Measurements from ENCODE around the gene SIK1. TPM values are rescaled to one million over a fixed set of nuclear protein-coding genes. Genes with fewer than 3 reads are reported as not detected.
"Not testable (repeated sequence)": the region's sequence is repeated elsewhere in the genome, so short reads cannot be mapped to it uniquely, and the experiment has no call there.

The SIK1 gene
- total and polyA plus RNA-seq, 8 donors = 3.3 to 187 (median 11.3) TPM

GRCh38 chr21:43456616-43457314, 29.8 kb upstream of the SIK1 start:
- no CpG with 5 or more reads among the region's 33 CpGs for WGBS, 2 donors
- H3K4me3 ChIP-seq; H3K27ac ChIP-seq; H3K9me3 ChIP-seq; FAIRE-seq; H3K36me3 ChIP-seq; H3K27me3 ChIP-seq; intact Hi-C loops (cut with DNase I); H3K4me1 ChIP-seq; DNase-seq: not testable (repeated sequence)
- peak in 3 of 4 donors; percentile 24 to 54 (median 39) for ATAC-seq

GRCh38 chr21:43455717-43456116, 28.8 kb upstream of the SIK1 start:
- H3K9me3 ChIP-seq; DNase-seq; H3K36me3 ChIP-seq; ATAC-seq; H3K27ac ChIP-seq; H3K4me3 ChIP-seq; H3K27me3 ChIP-seq; FAIRE-seq; intact Hi-C loops (cut with DNase I); H3K4me1 ChIP-seq: not testable (repeated sequence)
- WGBS, 2 donors = no CpG with 5 or more reads among the region's 12 CpGs

DNA sequence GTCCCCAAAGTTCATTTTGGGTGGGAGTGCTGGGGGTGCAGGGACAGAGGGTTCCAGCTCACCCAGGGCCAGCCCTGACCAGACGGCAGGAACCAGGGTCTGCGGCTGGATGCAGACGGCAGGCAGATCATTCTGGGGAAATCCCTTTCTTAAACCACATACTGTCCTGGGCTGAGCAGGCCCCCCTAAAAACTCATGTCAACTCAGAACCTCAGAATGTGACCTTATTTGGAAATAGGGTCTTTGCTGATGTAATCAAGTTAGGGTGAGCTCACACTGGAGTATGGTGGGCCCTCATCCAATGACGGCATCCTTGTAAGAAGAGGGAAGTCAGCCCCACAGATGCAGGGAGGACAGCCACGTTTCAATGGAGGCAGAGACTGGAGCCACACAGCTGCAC, 27.2 kb upstream of the SIK1 start:
- intact Hi-C loops (cut with DNase I); ATAC-seq; H3K36me3 ChIP-seq; H3K4me3 ChIP-seq; H3K9me3 ChIP-seq; H3K27me3 ChIP-seq; DNase-seq; H3K4me1 ChIP-seq; FAIRE-seq; H3K27ac ChIP-seq: not testable (repeated sequence)
- WGBS, 2 donors = no CpG with 5 or more reads among the region's 5 CpGs

GRCh38 chr21:43451850-43452249, 24.9 kb upstream of the SIK1 start:
- intact Hi-C loops (cut with DNase I); ATAC-seq; H3K9me3 ChIP-seq; H3K4me1 ChIP-seq; H3K27me3 ChIP-seq; DNase-seq; H3K4me3 ChIP-seq; H3K36me3 ChIP-seq; FAIRE-seq; H3K27ac ChIP-seq: not testable (repeated sequence)
- WGBS, 2 donors = 89% methylated on average over 2 of the region's 17 CpGs; no CpG with 5 or more reads in 1 of the 2 donors

GRCh38 chr21:43450287-43450686, 23.4 kb upstream of the SIK1 start:
- H3K27ac ChIP-seq; H3K27me3 ChIP-seq; DNase-seq; H3K4me1 ChIP-seq; H3K4me3 ChIP-seq; intact Hi-C loops (cut with DNase I); FAIRE-seq; H3K9me3 ChIP-seq; H3K36me3 ChIP-seq: not testable (repeated sequence)
- ATAC-seq = peak in 3 of 4 donors; percentile 17 to 30 (median 17)
- no CpG with 5 or more reads among the region's 16 CpGs for WGBS, 2 donors

DNA sequence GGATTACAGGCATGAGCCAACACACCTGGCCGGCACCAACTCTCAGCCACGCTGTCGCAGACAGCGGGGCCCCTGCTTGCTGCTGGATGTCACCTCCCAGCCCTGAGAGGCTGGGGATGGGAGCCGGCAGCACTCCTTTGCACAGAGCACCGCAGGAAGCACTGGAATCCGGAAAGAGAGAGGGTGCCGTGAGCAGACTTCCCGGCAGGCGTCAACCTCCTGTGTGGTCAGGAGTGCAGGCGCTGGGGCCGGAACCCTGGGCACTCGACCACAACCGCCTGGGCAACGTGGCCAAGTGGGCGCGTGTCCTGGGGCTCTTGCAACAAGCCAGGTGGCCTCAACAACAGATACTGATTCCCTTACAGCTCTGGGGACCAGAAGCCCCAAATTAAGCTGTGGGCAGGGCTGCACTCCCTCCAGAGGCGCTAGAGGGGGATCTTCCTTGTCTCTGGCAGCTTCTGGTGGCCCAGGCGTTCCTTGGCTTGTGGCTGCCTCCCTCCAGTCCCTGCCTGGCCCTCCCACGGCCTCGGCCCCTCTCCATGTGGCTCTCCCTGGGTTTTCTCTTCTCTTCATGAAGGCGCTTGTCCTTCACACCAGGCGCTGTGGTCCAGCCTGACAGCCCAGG, 20.5 kb upstream of the SIK1 start:
- not testable (repeated sequence) for ATAC-seq

DNA sequence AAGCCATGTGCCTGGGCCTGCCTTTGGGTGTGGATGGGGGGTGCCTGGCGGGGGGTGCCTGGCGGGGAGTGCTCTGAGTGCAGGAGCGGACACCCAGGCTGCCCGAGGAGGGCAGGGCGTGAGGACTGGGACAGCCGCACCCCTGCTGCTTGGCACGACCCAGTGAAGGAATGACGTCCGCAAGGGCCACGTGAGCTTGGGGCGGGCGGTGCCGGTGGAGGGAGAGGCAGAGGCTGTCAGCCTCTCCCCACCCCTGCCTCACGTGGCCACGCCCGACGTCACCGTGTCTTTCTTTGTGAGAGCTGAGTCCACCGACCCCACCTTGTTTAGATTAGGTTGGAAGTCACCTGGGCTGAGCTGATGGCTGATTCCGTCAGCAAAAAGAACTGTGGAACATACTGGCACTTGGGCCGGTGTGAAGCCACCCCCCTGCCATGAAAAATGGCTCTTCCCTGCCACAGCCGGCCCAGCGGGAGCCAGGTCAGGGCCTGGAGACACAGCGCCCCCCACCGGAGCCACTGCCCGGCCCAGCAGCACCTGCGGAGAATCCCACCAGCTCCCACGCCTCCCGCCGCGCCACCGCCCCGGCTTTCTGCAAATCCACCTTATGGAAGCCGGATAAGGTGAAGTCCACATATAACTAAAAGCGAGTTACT, 19.5 kb upstream of the SIK1 start:
- intact Hi-C loops (cut with DNase I); H3K4me1 ChIP-seq; H3K27me3 ChIP-seq; H3K9me3 ChIP-seq; FAIRE-seq; H3K4me3 ChIP-seq; DNase-seq; H3K36me3 ChIP-seq; H3K27ac ChIP-seq: not testable (repeated sequence)
- ATAC-seq = peak; percentile 79 to 88 (median 84)
- WGBS, 2 donors = no CpG with 5 or more reads among the region's 35 CpGs

More for the DNA sequence above, 20.5 kb upstream of the SIK1 start:
- H3K27me3 ChIP-seq; H3K4me1 ChIP-seq; FAIRE-seq; H3K4me3 ChIP-seq; DNase-seq; H3K9me3 ChIP-seq; intact Hi-C loops (cut with DNase I); H3K27ac ChIP-seq; H3K36me3 ChIP-seq: not testable (repeated sequence)
- WGBS, 2 donors = no CpG with 5 or more reads among the region's 23 CpGs

DNA sequence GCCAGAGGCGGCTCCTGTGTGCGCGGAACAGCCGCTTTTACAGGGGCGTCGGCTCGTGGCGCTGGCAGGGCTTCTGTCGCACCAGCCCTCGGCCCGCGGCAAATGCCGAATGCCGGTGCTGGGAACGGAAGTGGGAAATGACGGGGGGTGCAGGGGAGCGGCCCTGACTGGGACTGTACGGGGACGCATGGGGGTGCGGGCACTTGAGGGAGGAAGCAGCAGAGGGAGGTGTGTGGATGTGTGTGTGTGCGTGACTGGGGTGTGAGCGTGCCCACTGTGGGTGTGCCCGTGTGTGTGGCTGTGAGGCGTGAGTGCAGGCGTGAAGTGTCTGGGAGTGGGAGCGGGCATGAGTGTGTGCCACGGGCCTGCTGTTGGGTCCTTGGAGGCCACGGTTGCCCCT, 17.6 kb upstream of the SIK1 start:
- H3K27me3 ChIP-seq; H3K27ac ChIP-seq; intact Hi-C loops (cut with DNase I); ATAC-seq; H3K4me1 ChIP-seq; H3K4me3 ChIP-seq; H3K9me3 ChIP-seq; H3K36me3 ChIP-seq; FAIRE-seq: not testable (repeated sequence)
- 89 to 100% methylated on average over 6 to 12 of the region's 28 CpGs for WGBS, 2 donors
- peak in 1 of 6 donors; percentile 11 for DNase-seq

DNA sequence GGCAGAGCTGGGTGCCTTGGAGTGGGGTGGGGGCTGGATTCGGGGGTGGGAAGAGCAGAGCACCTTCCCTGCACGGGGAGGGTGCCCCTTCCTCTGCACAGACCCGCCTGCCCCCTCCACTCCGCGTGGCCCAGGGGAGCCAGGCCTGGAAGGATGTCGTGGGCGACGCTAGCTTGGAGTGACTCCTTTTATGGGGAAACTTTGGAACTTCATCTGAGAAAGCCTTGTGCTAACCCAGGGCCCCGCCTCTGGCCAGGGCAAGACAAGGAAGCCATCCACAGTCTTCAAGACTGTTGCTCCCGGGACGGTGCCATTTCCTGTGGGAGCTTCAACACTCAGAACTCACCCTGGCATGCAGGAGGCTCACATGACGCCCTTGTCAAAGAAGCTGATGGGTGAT, 15.6 kb upstream of the SIK1 start:
- H3K4me3 ChIP-seq; DNase-seq; H3K27ac ChIP-seq; ATAC-seq; intact Hi-C loops (cut with DNase I); FAIRE-seq; H3K9me3 ChIP-seq; H3K4me1 ChIP-seq; H3K36me3 ChIP-seq; H3K27me3 ChIP-seq: not testable (repeated sequence)
- WGBS, 2 donors = 88 to 95% methylated on average over 1 of the region's 12 CpGs

DNA sequence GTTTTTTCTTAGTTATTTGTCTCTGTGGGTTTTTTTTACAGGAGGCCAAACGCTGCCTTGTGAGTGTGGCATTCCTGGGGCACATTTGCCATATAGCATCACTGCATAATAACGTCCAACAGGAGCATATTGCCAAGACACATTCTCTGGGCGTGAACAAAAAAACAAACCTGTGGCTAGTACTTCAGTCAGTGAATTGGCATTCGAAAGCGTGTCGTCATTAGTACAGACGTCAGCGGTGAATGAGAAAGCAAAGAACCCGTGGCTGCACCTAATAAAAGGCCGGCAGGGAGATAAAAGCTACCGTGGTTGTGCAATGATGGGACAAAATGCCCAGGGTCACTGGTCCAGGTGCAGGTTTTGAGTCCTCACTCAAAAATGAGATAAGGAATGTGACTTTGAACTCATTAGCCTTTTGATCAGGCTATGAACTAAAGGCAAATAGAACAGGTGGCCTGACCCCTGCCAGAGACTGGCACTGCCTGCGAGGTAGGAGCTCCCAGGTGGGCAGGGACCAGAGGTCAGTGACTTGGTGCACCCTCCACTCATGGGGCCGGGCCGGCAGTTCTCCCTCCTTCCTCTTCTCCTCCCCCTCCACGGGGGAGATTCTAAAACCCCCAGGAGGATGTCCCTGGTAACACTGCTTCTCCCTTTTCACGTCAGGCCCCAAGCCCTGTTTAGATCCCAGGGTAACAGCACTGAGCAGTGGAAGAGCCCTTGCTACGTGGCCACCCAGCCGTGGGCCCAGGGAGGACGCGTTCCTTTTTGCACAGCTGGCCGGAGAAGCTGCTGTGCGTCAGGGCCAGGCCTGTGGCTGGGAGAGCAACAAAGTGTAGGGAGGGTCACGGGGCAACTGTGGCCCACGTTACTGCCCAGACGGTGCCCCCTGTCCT, 14.2 kb upstream of the SIK1 start:
- not testable (repeated sequence) for H3K4me3 ChIP-seq, H3K27ac ChIP-seq
- WGBS, 2 donors = no CpG with 5 or more reads among the region's 25 CpGs

GRCh38 chr21:43439316-43440075, 12.6 kb upstream of the SIK1 start:
- 82 to 91% methylated on average over 3 to 4 of the region's 6 CpGs for WGBS, 2 donors
- H3K9me3 ChIP-seq; H3K36me3 ChIP-seq; intact Hi-C loops (cut with DNase I); FAIRE-seq; H3K4me3 ChIP-seq; ATAC-seq; H3K4me1 ChIP-seq; H3K27ac ChIP-seq; H3K27me3 ChIP-seq: not testable (repeated sequence)
- DNase-seq = peak in 1 of 6 donors; percentile 3

More for the DNA sequence above, 14.2 kb upstream of the SIK1 start:
- DNase-seq; intact Hi-C loops (cut with DNase I); FAIRE-seq; H3K4me1 ChIP-seq; H3K36me3 ChIP-seq; H3K27me3 ChIP-seq; H3K9me3 ChIP-seq: not testable (repeated sequence)
- ATAC-seq = peak; percentile 84 to 92 (median 89)
